ENCODE results near the gene DCC. TPM values are rescaled to one million over a fixed set of nuclear protein-coding genes. Genes with fewer than 3 reads are reported as not detected.

The DCC gene
- total and polyA plus RNA-seq, 9 of the 15 experiments (the other 6 are each of a cell fraction or from before 2014, with no cell fraction given) = not detected

DNA sequence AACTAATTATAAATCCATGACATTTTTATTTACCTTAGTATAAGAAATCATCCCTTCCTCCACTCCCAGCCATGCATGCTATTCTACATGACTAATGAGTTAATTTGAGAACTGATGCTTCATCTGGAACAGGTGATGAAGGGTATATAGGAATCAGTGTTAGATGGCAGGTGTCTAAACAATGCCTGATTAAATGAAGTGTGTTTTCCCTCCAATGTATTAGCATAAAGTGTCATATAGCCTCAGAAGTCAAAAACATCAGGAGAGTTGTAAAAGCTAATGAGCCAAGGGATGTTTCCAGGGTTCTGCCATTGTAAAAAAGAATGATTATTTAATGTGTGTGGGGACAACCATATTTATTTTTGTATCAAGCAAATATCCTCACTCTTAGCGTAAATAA is 913.8 kb downstream of the DCC start (continued):
- TF ChIP-seq, protein P1, sequence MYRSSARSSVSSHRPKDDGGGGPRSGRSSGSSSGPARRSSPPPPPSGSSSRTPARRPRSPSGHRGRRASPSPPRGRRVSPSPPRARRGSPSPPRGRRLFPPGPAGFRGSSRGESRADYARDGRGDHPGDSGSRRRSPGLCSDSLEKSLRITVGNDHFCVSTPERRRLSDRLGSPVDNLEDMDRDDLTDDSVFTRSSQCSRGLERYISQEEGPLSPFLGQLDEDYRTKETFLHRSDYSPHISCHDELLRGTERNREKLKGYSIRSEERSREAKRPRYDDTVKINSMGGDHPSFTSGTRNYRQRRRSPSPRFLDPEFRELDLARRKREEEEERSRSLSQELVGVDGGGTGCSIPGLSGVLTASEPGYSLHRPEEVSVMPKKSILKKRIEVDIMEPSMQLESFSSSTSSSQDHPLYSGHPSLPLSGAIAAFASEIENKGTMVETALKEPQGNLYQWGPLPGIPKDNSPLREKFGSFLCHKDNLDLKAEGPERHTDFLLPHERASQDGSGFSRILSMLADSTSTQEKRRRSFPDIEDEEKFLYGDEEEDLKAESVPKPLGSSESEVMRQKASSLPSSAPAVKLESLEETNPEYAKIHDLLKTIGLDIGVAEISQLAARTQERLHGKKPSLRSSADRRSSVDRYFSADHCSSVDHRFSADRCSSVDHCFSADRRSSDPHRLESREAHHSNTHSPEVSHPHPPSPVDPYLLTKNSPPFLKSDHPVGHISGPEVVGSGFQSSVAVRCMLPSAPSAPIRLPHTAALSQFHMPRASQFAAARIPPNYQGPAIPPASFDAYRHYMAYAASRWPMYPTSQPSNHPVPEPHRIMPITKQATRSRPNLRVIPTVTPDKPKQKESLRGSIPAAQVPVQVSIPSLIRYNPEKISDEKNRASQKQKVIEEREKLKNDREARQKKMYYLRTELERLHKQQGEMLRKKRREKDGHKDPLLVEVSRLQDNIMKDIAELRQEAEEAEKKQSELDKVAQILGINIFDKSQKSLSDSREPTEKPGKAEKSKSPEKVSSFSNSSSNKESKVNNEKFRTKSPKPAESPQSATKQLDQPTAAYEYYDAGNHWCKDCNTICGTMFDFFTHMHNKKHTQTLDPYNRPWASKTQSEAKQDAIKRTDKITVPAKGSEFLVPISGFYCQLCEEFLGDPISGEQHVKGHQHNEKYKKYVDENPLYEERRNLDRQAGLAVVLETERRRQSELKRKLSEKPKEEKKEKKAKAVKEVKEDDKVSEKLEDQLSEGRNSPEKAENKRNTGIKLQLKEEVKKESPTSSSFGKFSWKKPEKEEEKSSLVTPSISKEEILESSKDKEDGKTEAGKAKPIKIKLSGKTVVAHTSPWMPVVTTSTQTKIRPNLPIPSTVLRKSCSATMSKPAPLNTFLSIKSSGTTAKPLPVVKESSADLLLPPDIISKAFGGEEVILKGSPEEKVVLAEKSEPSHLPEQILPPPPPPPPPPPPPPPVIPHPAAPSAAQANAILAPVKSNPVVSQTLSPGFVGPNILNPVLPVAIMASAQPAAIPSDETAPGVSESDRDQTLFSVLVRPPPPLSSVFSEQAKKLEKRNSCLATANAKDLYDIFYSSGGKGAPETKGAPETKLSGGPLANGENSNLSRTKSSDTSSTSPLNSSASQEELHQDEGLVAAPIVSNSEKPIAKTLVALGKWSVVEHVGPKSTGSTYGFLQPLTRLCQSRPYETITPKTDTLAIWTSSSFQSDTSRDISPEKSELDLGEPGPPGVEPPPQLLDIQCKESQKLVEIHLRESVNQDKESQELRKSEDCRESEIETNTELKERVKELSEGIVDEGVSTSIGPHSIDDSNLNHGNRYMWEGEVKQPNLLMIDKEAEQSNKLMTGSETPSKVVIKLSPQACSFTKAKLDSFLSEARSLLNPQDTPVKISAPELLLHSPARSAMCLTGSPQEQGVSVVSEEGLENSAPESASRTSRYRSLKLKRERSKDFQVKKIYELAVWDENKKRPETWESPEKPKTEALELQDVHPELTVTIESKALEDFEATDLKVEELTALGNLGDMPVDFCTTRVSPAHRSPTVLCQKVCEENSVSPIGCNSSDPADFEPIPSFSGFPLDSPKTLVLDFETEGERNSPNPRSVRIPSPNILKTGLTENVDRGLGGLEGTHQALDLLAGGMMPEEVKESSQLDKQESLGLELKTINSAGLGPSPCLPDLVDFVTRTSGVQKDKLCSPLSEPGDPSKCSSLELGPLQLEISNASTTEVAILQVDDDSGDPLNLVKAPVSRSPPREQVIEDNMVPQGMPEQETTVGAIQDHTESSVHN (IDR thresholded peaks at IDR 0.05; ENCODE audit: borderline replicate concordance in 1 of 2, low read depth in 1 of 2) = no peak
- TF ChIP-seq, protein P2, sequence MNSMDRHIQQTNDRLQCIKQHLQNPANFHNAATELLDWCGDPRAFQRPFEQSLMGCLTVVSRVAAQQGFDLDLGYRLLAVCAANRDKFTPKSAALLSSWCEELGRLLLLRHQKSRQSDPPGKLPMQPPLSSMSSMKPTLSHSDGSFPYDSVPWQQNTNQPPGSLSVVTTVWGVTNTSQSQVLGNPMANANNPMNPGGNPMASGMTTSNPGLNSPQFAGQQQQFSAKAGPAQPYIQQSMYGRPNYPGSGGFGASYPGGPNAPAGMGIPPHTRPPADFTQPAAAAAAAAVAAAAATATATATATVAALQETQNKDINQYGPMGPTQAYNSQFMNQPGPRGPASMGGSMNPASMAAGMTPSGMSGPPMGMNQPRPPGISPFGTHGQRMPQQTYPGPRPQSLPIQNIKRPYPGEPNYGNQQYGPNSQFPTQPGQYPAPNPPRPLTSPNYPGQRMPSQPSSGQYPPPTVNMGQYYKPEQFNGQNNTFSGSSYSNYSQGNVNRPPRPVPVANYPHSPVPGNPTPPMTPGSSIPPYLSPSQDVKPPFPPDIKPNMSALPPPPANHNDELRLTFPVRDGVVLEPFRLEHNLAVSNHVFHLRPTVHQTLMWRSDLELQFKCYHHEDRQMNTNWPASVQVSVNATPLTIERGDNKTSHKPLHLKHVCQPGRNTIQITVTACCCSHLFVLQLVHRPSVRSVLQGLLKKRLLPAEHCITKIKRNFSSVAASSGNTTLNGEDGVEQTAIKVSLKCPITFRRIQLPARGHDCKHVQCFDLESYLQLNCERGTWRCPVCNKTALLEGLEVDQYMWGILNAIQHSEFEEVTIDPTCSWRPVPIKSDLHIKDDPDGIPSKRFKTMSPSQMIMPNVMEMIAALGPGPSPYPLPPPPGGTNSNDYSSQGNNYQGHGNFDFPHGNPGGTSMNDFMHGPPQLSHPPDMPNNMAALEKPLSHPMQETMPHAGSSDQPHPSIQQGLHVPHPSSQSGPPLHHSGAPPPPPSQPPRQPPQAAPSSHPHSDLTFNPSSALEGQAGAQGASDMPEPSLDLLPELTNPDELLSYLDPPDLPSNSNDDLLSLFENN (IDR thresholded peaks at IDR 0.05; ENCODE audit: low read depth in 2 of 2, low read length in 2 of 2) = no peak
- TF ChIP-seq CHD1 (IDR thresholded peaks at IDR 0.05; ENCODE audit: low read length) = no peak
- no peak for TF ChIP-seq TEAD1 (CRISPR knock-in tag; IDR thresholded peaks at IDR 0.05)
- no peak for TF ChIP-seq RBM14 (IDR thresholded peaks at IDR 0.05; ENCODE audit: borderline replicate concordance, insufficient read depth, low read depth, low read length)
- TF ChIP-seq XRCC4 (IDR thresholded peaks at IDR 0.05; ENCODE audit: extremely low read depth, insufficient read depth, insufficient read length) = no peak
- TF ChIP-seq ZNF175 (CRISPR knock-in tag; IDR thresholded peaks at IDR 0.05; ENCODE audit: low read depth) = no peak
- no peak for TF ChIP-seq RBBP5 (IDR thresholded peaks at IDR 0.05; ENCODE audit: borderline replicate concordance, insufficient read depth, low read length, poor library complexity, severe bottlenecking)
- TF ChIP-seq SLC30A9 (CRISPR knock-in tag; IDR thresholded peaks at IDR 0.05) = no peak
- TF ChIP-seq, protein P3, sequence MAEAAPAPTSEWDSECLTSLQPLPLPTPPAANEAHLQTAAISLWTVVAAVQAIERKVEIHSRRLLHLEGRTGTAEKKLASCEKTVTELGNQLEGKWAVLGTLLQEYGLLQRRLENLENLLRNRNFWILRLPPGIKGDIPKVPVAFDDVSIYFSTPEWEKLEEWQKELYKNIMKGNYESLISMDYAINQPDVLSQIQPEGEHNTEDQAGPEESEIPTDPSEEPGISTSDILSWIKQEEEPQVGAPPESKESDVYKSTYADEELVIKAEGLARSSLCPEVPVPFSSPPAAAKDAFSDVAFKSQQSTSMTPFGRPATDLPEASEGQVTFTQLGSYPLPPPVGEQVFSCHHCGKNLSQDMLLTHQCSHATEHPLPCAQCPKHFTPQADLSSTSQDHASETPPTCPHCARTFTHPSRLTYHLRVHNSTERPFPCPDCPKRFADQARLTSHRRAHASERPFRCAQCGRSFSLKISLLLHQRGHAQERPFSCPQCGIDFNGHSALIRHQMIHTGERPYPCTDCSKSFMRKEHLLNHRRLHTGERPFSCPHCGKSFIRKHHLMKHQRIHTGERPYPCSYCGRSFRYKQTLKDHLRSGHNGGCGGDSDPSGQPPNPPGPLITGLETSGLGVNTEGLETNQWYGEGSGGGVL (CRISPR knock-in tag; IDR thresholded peaks at IDR 0.05) = no peak

Measured in K562 (cell line).